Epithelial cell of esophagus (primary cell): ENCODE data around the gene LSM2.
"Not testable (repeated sequence)": the region's sequence is repeated elsewhere in the genome, so short reads cannot be mapped to it uniquely, and the experiment has no call there.

ENCODE experiments used
- DNase-seq: peaks from one replicate; pipeline ENCODE4 v3.0.0; 2010; ENCODE audit warnings: low read depth
- H3K4me3 ChIP-seq: 2 replicates; pipeline ENCODE4 v1.5.1; 2011; ENCODE audit warnings: mild to moderate bottlenecking, low read length, control low read depth
- CTCF ChIP-seq: IDR thresholded peaks from 2 replicates; pipeline ENCODE4 v1.5.1; 2011; ENCODE audit warnings: low read depth, mild to moderate bottlenecking, low read length, control low read depth, inconsistent platforms; ENCODE audit not compliant: insufficient read depth; ENCODE audit errors: missing control alignments

LSM2 gene

GRCh38 chr6:31813465-31813849, 6.7 kb upstream of the LSM2 start:
- DNase-seq = no peak
- TF ChIP-seq CTCF = no peak
- no peak overlapping the region for H3K4me3 ChIP-seq

- DNase-seq = no peak
- no peak overlapping the region for H3K4me3 ChIP-seq
- TF ChIP-seq CTCF = no peak
Observed at GRCh38 chr6:31811645-31812044, 4.9 kb upstream of the LSM2 start.

- not testable (repeated sequence) for H3K4me3 ChIP-seq, DNase-seq
Observed at GRCh38 chr6:31808599-31808998, 1.8 kb upstream of the LSM2 start.

- peak overlapping the region; percentile 83 for H3K4me3 ChIP-seq
- TF ChIP-seq CTCF = no peak
- DNase-seq = peak; percentile 37
Observed at GRCh38 chr6:31805939-31806469, 762 bp downstream of the LSM2 start.

- not testable (repeated sequence) for DNase-seq, H3K4me3 ChIP-seq
Observed at GRCh38 chr6:31801031-31801927, 5.5 kb downstream of the LSM2 start.

- no peak for TF ChIP-seq CTCF
- DNase-seq = no peak
- H3K4me3 ChIP-seq = no peak overlapping the region
Observed at GRCh38 chr6:31799781-31800180, 7.0 kb downstream of the LSM2 start.

- DNase-seq = no peak
- H3K4me3 ChIP-seq = no peak overlapping the region
- TF ChIP-seq CTCF = no peak
Observed at GRCh38 chr6:31797588-31797987, 9.2 kb downstream of the LSM2 start.

GRCh38 chr6:31796993-31797385, 9.8 kb downstream of the LSM2 start:
- DNase-seq = peak; percentile 54
- TF ChIP-seq CTCF = no peak
- H3K4me3 ChIP-seq = no peak overlapping the region
